ENCODE data around the gene ASPM. TPM values are rescaled to one million over a fixed set of nuclear protein-coding genes. Genes with fewer than 3 reads are reported as not detected.

The ASPM gene
- total and polyA plus RNA-seq, 9 of the 15 experiments (the other 6 are each of a cell fraction or from before 2014, with no cell fraction given): 22.7 to 84.4 (median 46.4) TPM

DNA sequence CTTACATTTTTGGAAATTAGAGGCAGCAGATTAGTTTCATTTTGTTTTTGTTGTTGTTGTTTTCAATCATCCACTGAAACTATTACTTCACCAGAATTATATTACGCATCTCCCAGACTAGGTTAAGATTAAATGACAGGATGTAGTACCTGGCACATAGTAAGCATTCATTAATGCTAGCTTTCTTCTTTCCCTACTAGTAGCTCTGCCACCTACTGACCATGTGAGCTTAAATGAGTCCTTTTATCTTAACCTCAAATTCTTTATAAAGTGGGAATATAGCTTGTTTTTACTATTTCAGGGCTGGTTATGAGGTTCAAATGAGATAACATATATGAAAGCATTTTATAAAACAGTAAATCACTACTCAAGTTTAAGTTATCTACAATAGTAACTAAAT, 10.2 kb upstream of the ASPM start (continued):
- TF ChIP-seq, protein P1, sequence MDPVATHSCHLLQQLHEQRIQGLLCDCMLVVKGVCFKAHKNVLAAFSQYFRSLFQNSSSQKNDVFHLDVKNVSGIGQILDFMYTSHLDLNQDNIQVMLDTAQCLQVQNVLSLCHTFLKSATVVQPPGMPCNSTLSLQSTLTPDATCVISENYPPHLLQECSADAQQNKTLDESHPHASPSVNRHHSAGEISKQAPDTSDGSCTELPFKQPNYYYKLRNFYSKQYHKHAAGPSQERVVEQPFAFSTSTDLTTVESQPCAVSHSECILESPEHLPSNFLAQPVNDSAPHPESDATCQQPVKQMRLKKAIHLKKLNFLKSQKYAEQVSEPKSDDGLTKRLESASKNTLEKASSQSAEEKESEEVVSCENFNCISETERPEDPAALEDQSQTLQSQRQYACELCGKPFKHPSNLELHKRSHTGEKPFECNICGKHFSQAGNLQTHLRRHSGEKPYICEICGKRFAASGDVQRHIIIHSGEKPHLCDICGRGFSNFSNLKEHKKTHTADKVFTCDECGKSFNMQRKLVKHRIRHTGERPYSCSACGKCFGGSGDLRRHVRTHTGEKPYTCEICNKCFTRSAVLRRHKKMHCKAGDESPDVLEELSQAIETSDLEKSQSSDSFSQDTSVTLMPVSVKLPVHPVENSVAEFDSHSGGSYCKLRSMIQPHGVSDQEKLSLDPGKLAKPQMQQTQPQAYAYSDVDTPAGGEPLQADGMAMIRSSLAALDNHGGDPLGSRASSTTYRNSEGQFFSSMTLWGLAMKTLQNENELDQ (CRISPR knock-in tag; IDR thresholded peaks at IDR 0.05; ENCODE audit: borderline replicate concordance): no peak
- TF ChIP-seq TFAM (CRISPR knock-in tag; conservative IDR thresholded peaks at IDR 0.05) (no peak), ARID2 (IDR thresholded peaks at IDR 0.05) (no peak), FOXP1 (CRISPR knock-in tag; IDR thresholded peaks at IDR 0.05) (no peak), ZNF175 (CRISPR knock-in tag; IDR thresholded peaks at IDR 0.05; ENCODE audit: low read depth) (no peak), CHD2 (IDR thresholded peaks at IDR 0.05; ENCODE audit: low read depth, low read length) (no peak), ZNF395 (CRISPR knock-in tag; IDR thresholded peaks at IDR 0.05) (no peak), KAT8 (IDR thresholded peaks at IDR 0.05; ENCODE audit: low read depth) (no peak)
- TF ChIP-seq, protein P2, sequence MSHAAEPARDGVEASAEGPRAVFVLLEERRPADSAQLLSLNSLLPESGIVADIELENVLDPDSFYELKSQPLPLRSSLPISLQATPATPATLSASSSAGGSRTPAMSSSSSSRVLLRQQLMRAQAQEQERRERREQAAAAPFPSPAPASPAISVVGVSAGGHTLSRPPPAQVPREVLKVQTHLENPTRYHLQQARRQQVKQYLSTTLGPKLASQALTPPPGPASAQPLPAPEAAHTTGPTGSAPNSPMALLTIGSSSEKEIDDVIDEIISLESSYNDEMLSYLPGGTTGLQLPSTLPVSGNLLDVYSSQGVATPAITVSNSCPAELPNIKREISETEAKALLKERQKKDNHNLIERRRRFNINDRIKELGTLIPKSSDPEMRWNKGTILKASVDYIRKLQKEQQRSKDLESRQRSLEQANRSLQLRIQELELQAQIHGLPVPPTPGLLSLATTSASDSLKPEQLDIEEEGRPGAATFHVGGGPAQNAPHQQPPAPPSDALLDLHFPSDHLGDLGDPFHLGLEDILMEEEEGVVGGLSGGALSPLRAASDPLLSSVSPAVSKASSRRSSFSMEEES (CRISPR knock-in tag; IDR thresholded peaks at IDR 0.05): no peak
- TF ChIP-seq, protein P3, sequence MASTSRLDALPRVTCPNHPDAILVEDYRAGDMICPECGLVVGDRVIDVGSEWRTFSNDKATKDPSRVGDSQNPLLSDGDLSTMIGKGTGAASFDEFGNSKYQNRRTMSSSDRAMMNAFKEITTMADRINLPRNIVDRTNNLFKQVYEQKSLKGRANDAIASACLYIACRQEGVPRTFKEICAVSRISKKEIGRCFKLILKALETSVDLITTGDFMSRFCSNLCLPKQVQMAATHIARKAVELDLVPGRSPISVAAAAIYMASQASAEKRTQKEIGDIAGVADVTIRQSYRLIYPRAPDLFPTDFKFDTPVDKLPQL (IDR thresholded peaks at IDR 0.05; ENCODE audit: extremely low read depth, insufficient read length): no peak
- TF ChIP-seq, protein P4, sequence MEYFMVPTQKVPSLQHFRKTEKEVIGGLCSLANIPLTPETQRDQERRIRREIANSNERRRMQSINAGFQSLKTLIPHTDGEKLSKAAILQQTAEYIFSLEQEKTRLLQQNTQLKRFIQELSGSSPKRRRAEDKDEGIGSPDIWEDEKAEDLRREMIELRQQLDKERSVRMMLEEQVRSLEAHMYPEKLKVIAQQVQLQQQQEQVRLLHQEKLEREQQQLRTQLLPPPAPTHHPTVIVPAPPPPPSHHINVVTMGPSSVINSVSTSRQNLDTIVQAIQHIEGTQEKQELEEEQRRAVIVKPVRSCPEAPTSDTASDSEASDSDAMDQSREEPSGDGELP (CRISPR knock-in tag; IDR thresholded peaks at IDR 0.05; ENCODE audit: borderline replicate concordance): no peak
- TF ChIP-seq, protein P5, sequence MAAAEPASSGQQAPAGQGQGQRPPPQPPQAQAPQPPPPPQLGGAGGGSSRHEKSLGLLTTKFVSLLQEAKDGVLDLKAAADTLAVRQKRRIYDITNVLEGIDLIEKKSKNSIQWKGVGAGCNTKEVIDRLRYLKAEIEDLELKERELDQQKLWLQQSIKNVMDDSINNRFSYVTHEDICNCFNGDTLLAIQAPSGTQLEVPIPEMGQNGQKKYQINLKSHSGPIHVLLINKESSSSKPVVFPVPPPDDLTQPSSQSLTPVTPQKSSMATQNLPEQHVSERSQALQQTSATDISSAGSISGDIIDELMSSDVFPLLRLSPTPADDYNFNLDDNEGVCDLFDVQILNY (CRISPR knock-in tag; IDR thresholded peaks at IDR 0.05): no peak
